H9 (cell line): ENCODE results near the gene AP2A2. TPM values are rescaled to one million over a fixed set of nuclear protein-coding genes. Genes with fewer than 3 reads are reported as not detected.

Source experiments
- DNase-seq: peaks from one replicate; pipeline ENCODE4 v3.0.0-alpha.2; 2017
- H2AFZ ChIP-seq: one replicate; pipeline ENCODE4 v1.6.1; 2013; ENCODE audit warnings: mild to moderate bottlenecking, low read length, control low read depth, moderate library complexity
- H2AK5ac ChIP-seq: 2 replicates; pipeline ENCODE4 v1.6.1; 2013; ENCODE audit warnings: low read length, control low read depth, mixed read lengths; ENCODE audit not compliant: insufficient read length
- H2BK120ac ChIP-seq: one replicate; pipeline ENCODE4 v1.6.1; 2013; ENCODE audit warnings: low read depth, mild to moderate bottlenecking, low read length, control low read depth, inconsistent platforms; ENCODE audit not compliant: poor library complexity, severe bottlenecking
- H2BK12ac ChIP-seq: 2 replicates; pipeline ENCODE4 v1.6.1; 2013; ENCODE audit warnings: low read length, control low read depth, mixed read lengths, low read depth; ENCODE audit not compliant: insufficient read length
- H2BK15ac ChIP-seq: 2 replicates; pipeline ENCODE4 v1.6.1; 2013; ENCODE audit warnings: low read depth, low read length, control low read depth
- H2BK20ac ChIP-seq: one replicate; pipeline ENCODE4 v1.6.1; 2013; ENCODE audit warnings: low read depth, mild to moderate bottlenecking, low read length, control low read depth, inconsistent platforms; ENCODE audit not compliant: poor library complexity, severe bottlenecking
- H2BK5ac ChIP-seq: 2 replicates; pipeline ENCODE4 v1.6.1; 2013; ENCODE audit warnings: low read length, control low read depth, mixed read lengths; ENCODE audit not compliant: insufficient read length
- H3K14ac ChIP-seq: 2 replicates; pipeline ENCODE4 v1.6.1; 2013; ENCODE audit warnings: low read length, control low read depth; ENCODE audit not compliant: insufficient read depth
- H3K18ac ChIP-seq: 2 replicates; pipeline ENCODE4 v1.6.1; 2013; ENCODE audit warnings: low read depth, mild to moderate bottlenecking, mixed read lengths, low read length, control low read depth; ENCODE audit not compliant: insufficient read length
- H3K23ac ChIP-seq: 2 replicates; pipeline ENCODE4 v1.6.1; 2013; ENCODE audit warnings: low read length, control low read depth, mixed read lengths, low read depth; ENCODE audit not compliant: insufficient read length
- H3K23me2 ChIP-seq: 2 replicates; pipeline ENCODE4 v1.6.1; 2013; ENCODE audit warnings: low read depth, mild to moderate bottlenecking, mixed read lengths, low read length, control low read depth; ENCODE audit not compliant: insufficient read length, poor library complexity, severe bottlenecking
- H3K27ac ChIP-seq: 2 replicates; pipeline ENCODE4 v1.5.1; 2013; ENCODE audit warnings: low read length, control low read depth, mixed read lengths, low read depth; ENCODE audit not compliant: insufficient read length
- H3K27me3 ChIP-seq: 2 replicates; pipeline ENCODE4 v1.6.1; 2013; ENCODE audit warnings: low read length, control low read depth, inconsistent platforms; ENCODE audit not compliant: insufficient read depth
- H3K4ac ChIP-seq: 2 replicates; pipeline ENCODE4 v1.6.1; 2013; ENCODE audit warnings: low read depth, mild to moderate bottlenecking, control low read depth, inconsistent platforms, low read length, moderate library complexity
- H3K4me1 ChIP-seq: 2 replicates; pipeline ENCODE4 v1.6.1; 2013; ENCODE audit warnings: low read length, control low read depth, inconsistent platforms; ENCODE audit not compliant: insufficient read depth
- H3K4me2 ChIP-seq: 2 replicates; pipeline ENCODE4 v1.6.1; 2013; ENCODE audit warnings: low read length, control low read depth, mixed read lengths; ENCODE audit not compliant: insufficient read length, insufficient read depth
- H3K56ac ChIP-seq: 2 replicates; pipeline ENCODE4 v1.6.1; 2013; ENCODE audit warnings: low read depth, mild to moderate bottlenecking, mixed read lengths, low read length, control low read depth; ENCODE audit not compliant: insufficient read length
- H3K79me1 ChIP-seq: 2 replicates; pipeline ENCODE4 v1.6.1; 2013; ENCODE audit warnings: low read depth, mild to moderate bottlenecking, moderate library complexity, low read length, control low read depth, inconsistent platforms; ENCODE audit not compliant: insufficient read depth, poor library complexity, severe bottlenecking
- H3K79me2 ChIP-seq: 2 replicates; pipeline ENCODE4 v1.6.1; 2013; ENCODE audit warnings: low read length, control low read depth, inconsistent platforms; ENCODE audit not compliant: insufficient read depth
- H3K9ac ChIP-seq: 2 replicates; pipeline ENCODE4 v1.6.1; 2013; ENCODE audit warnings: low read length, control low read depth, mixed read lengths; ENCODE audit not compliant: insufficient read length; ENCODE audit errors: extremely low read depth
- H3K9me3 ChIP-seq: one replicate; pipeline ENCODE4 v1.6.1; 2013; ENCODE audit warnings: low read depth, low read length, inconsistent platforms; ENCODE audit not compliant: control insufficient read depth
- H3T11ph ChIP-seq: one replicate; pipeline ENCODE4 v1.6.1; 2013; ENCODE audit warnings: mild to moderate bottlenecking, low read length, control low read depth, inconsistent platforms
- H4K20me1 ChIP-seq: one replicate; pipeline ENCODE4 v1.6.1; 2013; ENCODE audit not compliant: control insufficient read depth, insufficient read length, insufficient read depth
- H4K5ac ChIP-seq: 2 replicates; pipeline ENCODE4 v1.6.1; 2013; ENCODE audit warnings: low read depth, mild to moderate bottlenecking, mixed read lengths, low read length, control low read depth; ENCODE audit not compliant: insufficient read length
- H4K8ac ChIP-seq: replicated peaks from 2 replicates; pipeline ENCODE4 v1.6.1; 2013; ENCODE audit warnings: low read length, control low read depth, mixed read lengths, low read depth; ENCODE audit not compliant: insufficient read length
- H4K91ac ChIP-seq: 2 replicates; pipeline ENCODE4 v1.6.1; 2013; ENCODE audit warnings: low read depth, mild to moderate bottlenecking, moderate library complexity, mixed read lengths, low read length, control low read depth; ENCODE audit not compliant: insufficient read length
- H3K27ac Mint-ChIP-seq, 3 experiments: 2 replicates in 2 of 3; 3 replicates in 1 of 3; pipeline ENCODE4 v1.8.0; 2020 to 2021; ENCODE audit warnings: mixed read lengths in 3 of 3, mild to moderate bottlenecking in 1 of 3, moderate library complexity in 1 of 3
- H3K27me3 Mint-ChIP-seq: 2 replicates; pipeline ENCODE4 v1.8.0; 2021; ENCODE audit warnings: low read depth, mild to moderate bottlenecking, moderate library complexity, mixed read lengths
- H3K36me3 Mint-ChIP-seq, 3 experiments: 2 replicates in 2 of 3; 3 replicates in 1 of 3; pipeline ENCODE4 v1.8.0; 2020 to 2021; ENCODE audit warnings: low read depth in 3 of 3, mixed read lengths in 3 of 3; ENCODE audit not compliant: insufficient read depth in 1 of 3
- H3K4me1 Mint-ChIP-seq, 2 experiments: 2 replicates each; pipeline ENCODE4 v1.8.0; 2020; ENCODE audit warnings: mixed read lengths in 2 of 2
- H3K4me3 Mint-ChIP-seq, 2 experiments: 2 replicates in 1 of 2; 3 replicates in 1 of 2; pipeline ENCODE4 v1.8.0; 2020 to 2021; ENCODE audit warnings: mild to moderate bottlenecking in 2 of 2, mixed read lengths in 2 of 2, moderate library complexity in 1 of 2
- H3K9me3 Mint-ChIP-seq, 2 experiments: 2 replicates in 1 of 2; 3 replicates in 1 of 2; pipeline ENCODE4 v1.8.0; 2020; ENCODE audit warnings: mild to moderate bottlenecking in 2 of 2, mixed read lengths in 2 of 2, moderate library complexity in 1 of 2
- WGBS: extraction: QIAGEN DNeasy Blood & Tissue Kit; methylation state at CpG from one replicate; pipeline ENCODE4 v1.1.7; 2013; ENCODE audit warnings: missing lambda C conversion rate, low lambda C conversion rate, mixed read lengths; ENCODE audit not compliant: insufficient read length; ENCODE audit errors: extremely low coverage; 5-methylcytosine and 5-hydroxymethylcytosine counted together
- total RNA-seq: library from RNA; stranded (reverse); gene quantifications from 2 replicates; pipeline ENCODE4 v1.2.1, GENCODE V29; 2021
- TF ChIP-seq, protein P1 (sequence below): fragments of 200-600 bp; sonication (generic); conservative IDR thresholded peaks from 3 replicates; pipeline ENCODE4 v1.8.0; 2021; ENCODE audit warnings: antibody characterized with exemption, mild to moderate bottlenecking

AP2A2 gene
- total RNA-seq, 1 experiment from 2014 or later = 53.7 TPM

DNA sequence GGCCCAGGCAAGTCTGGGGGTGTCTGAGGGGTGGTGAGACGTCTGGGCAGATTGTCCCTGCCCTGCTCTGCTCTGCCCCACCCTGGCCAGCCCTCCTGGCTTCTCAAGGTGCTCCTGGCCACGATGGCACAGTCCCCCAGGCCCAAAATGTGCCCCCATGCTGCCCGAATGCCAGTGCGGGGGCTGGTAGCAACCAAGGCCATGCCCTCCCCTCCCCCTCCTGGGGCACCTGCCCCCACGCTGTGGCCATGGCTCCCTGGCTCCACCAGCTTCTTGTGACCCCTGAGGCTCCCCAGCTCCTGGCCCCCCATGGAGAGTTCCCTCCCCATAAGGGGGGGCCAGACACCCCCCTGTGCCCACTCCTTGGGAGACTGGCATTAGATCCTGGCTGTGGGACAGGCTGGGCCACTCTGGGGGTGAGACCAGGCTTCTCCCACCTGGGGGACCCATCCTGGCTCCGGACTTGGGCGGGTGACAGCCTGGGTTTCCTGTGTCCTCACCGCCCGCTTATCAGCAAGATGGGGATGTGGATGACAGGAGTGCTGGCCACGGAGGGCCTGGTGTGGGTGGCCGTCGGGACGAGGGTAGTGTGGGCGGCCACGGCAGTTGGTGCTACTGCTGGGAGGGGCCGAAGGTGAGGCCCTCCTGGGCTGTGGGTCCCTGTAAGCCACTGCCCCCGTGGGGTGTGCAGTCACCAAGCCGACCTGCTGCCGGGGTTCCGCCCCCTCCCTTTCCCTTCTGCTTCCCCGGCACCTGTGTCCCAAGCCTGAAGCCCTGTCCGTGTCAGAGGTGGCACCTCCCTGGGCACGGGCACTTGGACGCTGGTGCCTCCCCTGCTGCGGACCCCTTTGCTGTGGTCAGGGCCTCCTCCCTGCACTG lies 126.7 kb downstream of the AP2A2 start:
- no peaks in the 10 kb centered on the region for H3K23me2 ChIP-seq
- Mint-ChIP-seq H3K4me3 (no peak overlapping the region), H3K4me1 (peaks cover 0 to 5% of the 10 kb centered on the region in 2 experiments; a peak in 2 of 4 replicates), H3K27me3 (peaks cover 5% of the 10 kb centered on the region; the same call in 1 of the 2 replicates), H3K27ac (no peak overlapping the region), H3K36me3 (no peaks in the 10 kb centered on the region; a peak in 1 of 7 replicates), H3K9me3 (no peaks in the 10 kb centered on the region)
- no peak overlapping the region for H3K4ac ChIP-seq
- H4K8ac ChIP-seq = no peak overlapping the region
- no peaks in the 10 kb centered on the region for H3K4me1 ChIP-seq
- H3K27ac ChIP-seq = no peak overlapping the region
- H2BK15ac ChIP-seq = no peak overlapping the region
- H3K9me3 ChIP-seq = no peaks in the 10 kb centered on the region
- H4K5ac ChIP-seq = no peak overlapping the region
- TF ChIP-seq, protein P1, sequence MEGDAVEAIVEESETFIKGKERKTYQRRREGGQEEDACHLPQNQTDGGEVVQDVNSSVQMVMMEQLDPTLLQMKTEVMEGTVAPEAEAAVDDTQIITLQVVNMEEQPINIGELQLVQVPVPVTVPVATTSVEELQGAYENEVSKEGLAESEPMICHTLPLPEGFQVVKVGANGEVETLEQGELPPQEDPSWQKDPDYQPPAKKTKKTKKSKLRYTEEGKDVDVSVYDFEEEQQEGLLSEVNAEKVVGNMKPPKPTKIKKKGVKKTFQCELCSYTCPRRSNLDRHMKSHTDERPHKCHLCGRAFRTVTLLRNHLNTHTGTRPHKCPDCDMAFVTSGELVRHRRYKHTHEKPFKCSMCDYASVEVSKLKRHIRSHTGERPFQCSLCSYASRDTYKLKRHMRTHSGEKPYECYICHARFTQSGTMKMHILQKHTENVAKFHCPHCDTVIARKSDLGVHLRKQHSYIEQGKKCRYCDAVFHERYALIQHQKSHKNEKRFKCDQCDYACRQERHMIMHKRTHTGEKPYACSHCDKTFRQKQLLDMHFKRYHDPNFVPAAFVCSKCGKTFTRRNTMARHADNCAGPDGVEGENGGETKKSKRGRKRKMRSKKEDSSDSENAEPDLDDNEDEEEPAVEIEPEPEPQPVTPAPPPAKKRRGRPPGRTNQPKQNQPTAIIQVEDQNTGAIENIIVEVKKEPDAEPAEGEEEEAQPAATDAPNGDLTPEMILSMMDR = no peak
- H3K79me2 ChIP-seq = no peaks in the 10 kb centered on the region
- no peak overlapping the region for H3K23ac ChIP-seq
- H2AFZ ChIP-seq = no peak overlapping the region
- H2BK12ac ChIP-seq = no peak overlapping the region
- no peak overlapping the region for H3K14ac ChIP-seq
- H2BK5ac ChIP-seq = no peak overlapping the region
- H2AK5ac ChIP-seq = no peak overlapping the region
- no peaks in the 10 kb centered on the region for H4K20me1 ChIP-seq
- no peak overlapping the region for H3K9ac ChIP-seq
- H3K56ac ChIP-seq = no peak overlapping the region
- no peak overlapping the region for H2BK120ac ChIP-seq
- no peak for DNase-seq
- H3T11ph ChIP-seq = no peak overlapping the region
- H3K27me3 ChIP-seq = no peaks in the 10 kb centered on the region
- H3K79me1 ChIP-seq = no peaks in the 10 kb centered on the region
- no CpG with 5 or more reads among the region's 25 CpGs for WGBS
- H4K91ac ChIP-seq = no peak overlapping the region
- H3K18ac ChIP-seq = no peak overlapping the region
- no peak overlapping the region for H3K4me2 ChIP-seq
- H2BK20ac ChIP-seq = no peak overlapping the region
